HepG2 (cell line): Measurements from ENCODE around the gene REM2. TPM values are rescaled to one million over a fixed set of nuclear protein-coding genes. Genes with fewer than 3 reads are reported as not detected.
A peak's percentile ranks its signal among the peaks of the same experiment; 100 is the strongest.

Source experiments
- GTF3A ChIP-seq: sonication (generic); formaldehyde crosslinking; conservative IDR thresholded peaks from 2 replicates; pipeline ENCODE4 v1.4.0; 2020; ENCODE audit warnings: mild to moderate bottlenecking, missing genetic modification reagents
- KLF13 ChIP-seq: sonication (generic); formaldehyde crosslinking; IDR thresholded peaks from 2 replicates; pipeline ENCODE4 v1.4.0; 2020; ENCODE audit warnings: mild to moderate bottlenecking, missing genetic modification reagents
- MBNL3 ChIP-seq: fragments of 250-450 bp; sonication (Bioruptor Pico); conservative IDR thresholded peaks from 2 replicates; pipeline ENCODE4 v1.8.0; 2022; ENCODE audit warnings: mild to moderate bottlenecking, inconsistent platforms
- NR2F6 ChIP-seq, 2 experiments: IDR thresholded peaks; 2 replicates each; pipeline ENCODE4 v1.6.1; 2016; ENCODE audit warnings: antibody characterized with exemption in 1 of 2, mild to moderate bottlenecking in 1 of 2
- TAF15 ChIP-seq: fragments of 200-400 bp; formaldehyde crosslinking; IDR thresholded peaks from one replicate; pipeline ENCODE4 v1.6.1; 2018; ENCODE audit warnings: mild to moderate bottlenecking, low read depth, low read length; ENCODE audit not compliant: poor library complexity, severe bottlenecking
- TGIF2 ChIP-seq: IDR thresholded peaks from 2 replicates; pipeline ENCODE4 v1.6.1; 2016; ENCODE audit warnings: control low read depth, missing compliant biosample characterization
- ZNF607 ChIP-seq: sonication (generic); formaldehyde crosslinking; IDR thresholded peaks from 2 replicates; pipeline ENCODE4 v1.5.1; 2020; ENCODE audit warnings: missing genetic modification reagents, mild to moderate bottlenecking, borderline replicate concordance
- polyA plus RNA-seq, 8 experiments: library from polyadenylated mRNA; depleted of rRNA in 3 of 8; stranded (reverse) in 7 of 8; unstranded in 1 of 8; fragments of >200 nt; fragmentation: Illumina TruSeq in 4 of 8; extraction: Trizol in 4 of 8; gene quantifications; 2 replicates each; pipeline versions ENCODE4 v1.2.1 to v1.2.3, GENCODE V29; 2011 to 2016; ENCODE audit warnings: low read depth in 4 of 8, missing spikeins in 1 of 8, mixed read lengths in 1 of 8; ENCODE audit not compliant: insufficient read depth in 1 of 8
- total RNA-seq, 5 experiments: library from RNA; depleted of rRNA; stranded (reverse); fragments of >200 nt; fragmentation: Illumina TruSeq; extraction: Trizol; gene quantifications; 2 replicates each; pipeline ENCODE4 v1.2.3, GENCODE V29; 2016; ENCODE audit warnings: low read depth in 1 of 5
- TF ChIP-seq, protein P1 (sequence below): sonication (generic); formaldehyde crosslinking; IDR thresholded peaks from 2 replicates; pipeline ENCODE4 v1.4.0; 2020; ENCODE audit warnings: missing genetic modification reagents
- TF ChIP-seq, protein P2 (sequence below): sonication (generic); formaldehyde crosslinking; IDR thresholded peaks from 2 replicates; pipeline ENCODE4 v1.4.0; 2020; ENCODE audit warnings: missing genetic modification reagents
- TF ChIP-seq, protein P3 (sequence below): sonication (generic); formaldehyde crosslinking; conservative IDR thresholded peaks from 2 replicates; pipeline ENCODE4 v1.5.0; 2020; ENCODE audit warnings: missing genetic modification reagents
- TF ChIP-seq, protein P4 (sequence below): sonication (generic); formaldehyde crosslinking; IDR thresholded peaks from 2 replicates; pipeline ENCODE4 v1.4.0; 2020; ENCODE audit warnings: missing genetic modification reagents
- TF ChIP-seq, protein P5 (sequence below): sonication (generic); formaldehyde crosslinking; IDR thresholded peaks from 2 replicates; pipeline ENCODE4 v1.4.0; 2020; ENCODE audit warnings: mild to moderate bottlenecking, missing genetic modification reagents

REM2 gene
- total and polyA plus RNA-seq, 2 of the 13 experiments (the other 11 are each of a cell fraction or from before 2014, with no cell fraction given), result 0.20 TPM; not detected in 1

DNA sequence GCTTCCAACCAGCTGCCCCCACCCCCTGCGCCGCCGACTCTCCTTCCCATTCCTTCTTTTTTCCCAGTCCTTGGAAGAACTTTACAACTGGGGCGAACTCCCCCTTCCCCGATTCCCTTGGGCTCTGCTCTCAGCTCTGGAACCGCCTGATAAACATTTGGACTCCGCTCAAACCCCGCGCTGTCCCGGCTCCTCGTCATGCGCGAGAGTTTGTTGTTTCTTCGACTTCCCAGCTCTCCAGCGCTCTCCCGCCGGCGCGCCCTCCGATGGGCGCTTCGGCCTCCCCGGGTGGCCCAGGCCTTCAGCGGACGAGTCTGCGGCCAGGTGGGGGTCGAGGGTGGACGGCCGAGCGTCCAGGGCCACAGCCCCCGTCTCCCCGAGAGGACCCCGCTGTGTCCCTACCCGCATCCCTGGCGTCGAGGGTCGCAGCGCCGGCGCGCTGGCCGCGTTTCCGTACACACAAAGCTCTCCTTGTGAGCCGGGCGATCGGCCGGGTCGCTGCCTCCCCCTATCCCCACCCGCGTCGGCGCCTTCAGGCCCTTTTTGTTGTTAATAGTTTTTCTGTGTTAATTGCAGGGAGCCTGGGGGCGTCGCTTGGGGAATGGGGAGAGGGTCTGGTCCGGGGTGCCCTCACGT lies 45.8 kb upstream of the REM2 start (continued):
- TF ChIP-seq, protein P1, sequence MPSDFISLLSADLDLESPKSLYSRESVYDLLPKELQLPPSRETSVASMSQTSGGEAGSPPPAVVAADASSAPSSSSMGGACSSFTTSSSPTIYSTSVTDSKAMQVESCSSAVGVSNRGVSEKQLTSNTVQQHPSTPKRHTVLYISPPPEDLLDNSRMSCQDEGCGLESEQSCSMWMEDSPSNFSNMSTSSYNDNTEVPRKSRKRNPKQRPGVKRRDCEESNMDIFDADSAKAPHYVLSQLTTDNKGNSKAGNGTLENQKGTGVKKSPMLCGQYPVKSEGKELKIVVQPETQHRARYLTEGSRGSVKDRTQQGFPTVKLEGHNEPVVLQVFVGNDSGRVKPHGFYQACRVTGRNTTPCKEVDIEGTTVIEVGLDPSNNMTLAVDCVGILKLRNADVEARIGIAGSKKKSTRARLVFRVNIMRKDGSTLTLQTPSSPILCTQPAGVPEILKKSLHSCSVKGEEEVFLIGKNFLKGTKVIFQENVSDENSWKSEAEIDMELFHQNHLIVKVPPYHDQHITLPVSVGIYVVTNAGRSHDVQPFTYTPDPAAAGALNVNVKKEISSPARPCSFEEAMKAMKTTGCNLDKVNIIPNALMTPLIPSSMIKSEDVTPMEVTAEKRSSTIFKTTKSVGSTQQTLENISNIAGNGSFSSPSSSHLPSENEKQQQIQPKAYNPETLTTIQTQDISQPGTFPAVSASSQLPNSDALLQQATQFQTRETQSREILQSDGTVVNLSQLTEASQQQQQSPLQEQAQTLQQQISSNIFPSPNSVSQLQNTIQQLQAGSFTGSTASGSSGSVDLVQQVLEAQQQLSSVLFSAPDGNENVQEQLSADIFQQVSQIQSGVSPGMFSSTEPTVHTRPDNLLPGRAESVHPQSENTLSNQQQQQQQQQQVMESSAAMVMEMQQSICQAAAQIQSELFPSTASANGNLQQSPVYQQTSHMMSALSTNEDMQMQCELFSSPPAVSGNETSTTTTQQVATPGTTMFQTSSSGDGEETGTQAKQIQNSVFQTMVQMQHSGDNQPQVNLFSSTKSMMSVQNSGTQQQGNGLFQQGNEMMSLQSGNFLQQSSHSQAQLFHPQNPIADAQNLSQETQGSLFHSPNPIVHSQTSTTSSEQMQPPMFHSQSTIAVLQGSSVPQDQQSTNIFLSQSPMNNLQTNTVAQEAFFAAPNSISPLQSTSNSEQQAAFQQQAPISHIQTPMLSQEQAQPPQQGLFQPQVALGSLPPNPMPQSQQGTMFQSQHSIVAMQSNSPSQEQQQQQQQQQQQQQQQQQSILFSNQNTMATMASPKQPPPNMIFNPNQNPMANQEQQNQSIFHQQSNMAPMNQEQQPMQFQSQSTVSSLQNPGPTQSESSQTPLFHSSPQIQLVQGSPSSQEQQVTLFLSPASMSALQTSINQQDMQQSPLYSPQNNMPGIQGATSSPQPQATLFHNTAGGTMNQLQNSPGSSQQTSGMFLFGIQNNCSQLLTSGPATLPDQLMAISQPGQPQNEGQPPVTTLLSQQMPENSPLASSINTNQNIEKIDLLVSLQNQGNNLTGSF (CRISPR knock-in tag), result no peak
- no peak for TF ChIP-seq TGIF2
- no peak for TF ChIP-seq MBNL3
- no peak for TF ChIP-seq GTF3A (CRISPR knock-in tag)
- TF ChIP-seq, protein P2, sequence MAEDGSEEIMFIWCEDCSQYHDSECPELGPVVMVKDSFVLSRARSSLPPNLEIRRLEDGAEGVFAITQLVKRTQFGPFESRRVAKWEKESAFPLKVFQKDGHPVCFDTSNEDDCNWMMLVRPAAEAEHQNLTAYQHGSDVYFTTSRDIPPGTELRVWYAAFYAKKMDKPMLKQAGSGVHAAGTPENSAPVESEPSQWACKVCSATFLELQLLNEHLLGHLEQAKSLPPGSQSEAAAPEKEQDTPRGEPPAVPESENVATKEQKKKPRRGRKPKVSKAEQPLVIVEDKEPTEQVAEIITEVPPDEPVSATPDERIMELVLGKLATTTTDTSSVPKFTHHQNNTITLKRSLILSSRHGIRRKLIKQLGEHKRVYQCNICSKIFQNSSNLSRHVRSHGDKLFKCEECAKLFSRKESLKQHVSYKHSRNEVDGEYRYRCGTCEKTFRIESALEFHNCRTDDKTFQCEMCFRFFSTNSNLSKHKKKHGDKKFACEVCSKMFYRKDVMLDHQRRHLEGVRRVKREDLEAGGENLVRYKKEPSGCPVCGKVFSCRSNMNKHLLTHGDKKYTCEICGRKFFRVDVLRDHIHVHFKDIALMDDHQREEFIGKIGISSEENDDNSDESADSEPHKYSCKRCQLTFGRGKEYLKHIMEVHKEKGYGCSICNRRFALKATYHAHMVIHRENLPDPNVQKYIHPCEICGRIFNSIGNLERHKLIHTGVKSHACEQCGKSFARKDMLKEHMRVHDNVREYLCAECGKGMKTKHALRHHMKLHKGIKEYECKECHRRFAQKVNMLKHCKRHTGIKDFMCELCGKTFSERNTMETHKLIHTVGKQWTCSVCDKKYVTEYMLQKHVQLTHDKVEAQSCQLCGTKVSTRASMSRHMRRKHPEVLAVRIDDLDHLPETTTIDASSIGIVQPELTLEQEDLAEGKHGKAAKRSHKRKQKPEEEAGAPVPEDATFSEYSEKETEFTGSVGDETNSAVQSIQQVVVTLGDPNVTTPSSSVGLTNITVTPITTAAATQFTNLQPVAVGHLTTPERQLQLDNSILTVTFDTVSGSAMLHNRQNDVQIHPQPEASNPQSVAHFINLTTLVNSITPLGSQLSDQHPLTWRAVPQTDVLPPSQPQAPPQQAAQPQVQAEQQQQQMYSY (CRISPR knock-in tag), result peak; percentile 34; the same call in 1 of the 2 replicates
- TF ChIP-seq, protein P3, sequence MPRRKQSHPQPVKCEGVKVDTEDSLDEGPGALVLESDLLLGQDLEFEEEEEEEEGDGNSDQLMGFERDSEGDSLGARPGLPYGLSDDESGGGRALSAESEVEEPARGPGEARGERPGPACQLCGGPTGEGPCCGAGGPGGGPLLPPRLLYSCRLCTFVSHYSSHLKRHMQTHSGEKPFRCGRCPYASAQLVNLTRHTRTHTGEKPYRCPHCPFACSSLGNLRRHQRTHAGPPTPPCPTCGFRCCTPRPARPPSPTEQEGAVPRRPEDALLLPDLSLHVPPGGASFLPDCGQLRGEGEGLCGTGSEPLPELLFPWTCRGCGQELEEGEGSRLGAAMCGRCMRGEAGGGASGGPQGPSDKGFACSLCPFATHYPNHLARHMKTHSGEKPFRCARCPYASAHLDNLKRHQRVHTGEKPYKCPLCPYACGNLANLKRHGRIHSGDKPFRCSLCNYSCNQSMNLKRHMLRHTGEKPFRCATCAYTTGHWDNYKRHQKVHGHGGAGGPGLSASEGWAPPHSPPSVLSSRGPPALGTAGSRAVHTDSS (CRISPR knock-in tag), result no peak
- no peak for TF ChIP-seq NR2F6 (IDR thresholded peaks at IDR 0.05)
- peak; percentile 37 for TF ChIP-seq NR2F6 (CRISPR knock-in tag; IDR thresholded peaks at IDR 0.05)
- TF ChIP-seq, protein P4, sequence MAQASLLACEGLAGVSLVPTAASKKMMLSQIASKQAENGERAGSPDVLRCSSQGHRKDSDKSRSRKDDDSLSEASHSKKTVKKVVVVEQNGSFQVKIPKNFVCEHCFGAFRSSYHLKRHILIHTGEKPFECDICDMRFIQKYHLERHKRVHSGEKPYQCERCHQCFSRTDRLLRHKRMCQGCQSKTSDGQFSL (CRISPR knock-in tag), result no peak
- no peak for TF ChIP-seq KLF13
- TF ChIP-seq TAF15, result no peak
- TF ChIP-seq, protein P5, sequence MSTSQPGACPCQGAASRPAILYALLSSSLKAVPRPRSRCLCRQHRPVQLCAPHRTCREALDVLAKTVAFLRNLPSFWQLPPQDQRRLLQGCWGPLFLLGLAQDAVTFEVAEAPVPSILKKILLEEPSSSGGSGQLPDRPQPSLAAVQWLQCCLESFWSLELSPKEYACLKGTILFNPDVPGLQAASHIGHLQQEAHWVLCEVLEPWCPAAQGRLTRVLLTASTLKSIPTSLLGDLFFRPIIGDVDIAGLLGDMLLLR, result peak; percentile 71; the same call in 1 of the 2 replicates
- TF ChIP-seq ZNF607, result no peak; the same call in 1 of the 2 replicates
